Loucy (cell line): ENCODE data around the gene POTEG.
"Not testable (repeated sequence)": the region's sequence is repeated elsewhere in the genome, so short reads cannot be mapped to it uniquely, and the experiment has no call there.

Source experiments
- EZH2phosphoT487 ChIP-seq: fragments of 200-600 bp; IDR thresholded peaks from 2 replicates; pipeline ENCODE4 v1.6.1; 2018; ENCODE audit warnings: antibody characterized with exemption, mild to moderate bottlenecking, moderate library complexity, borderline replicate concordance
- TF ChIP-seq, protein P1 (sequence below): fragments of 200-600 bp; sonication (generic); conservative IDR thresholded peaks from 2 replicates; pipeline ENCODE4 v1.5.1; 2014; ENCODE audit warnings: mild to moderate bottlenecking, antibody characterized with exemption, low read length

DNA sequence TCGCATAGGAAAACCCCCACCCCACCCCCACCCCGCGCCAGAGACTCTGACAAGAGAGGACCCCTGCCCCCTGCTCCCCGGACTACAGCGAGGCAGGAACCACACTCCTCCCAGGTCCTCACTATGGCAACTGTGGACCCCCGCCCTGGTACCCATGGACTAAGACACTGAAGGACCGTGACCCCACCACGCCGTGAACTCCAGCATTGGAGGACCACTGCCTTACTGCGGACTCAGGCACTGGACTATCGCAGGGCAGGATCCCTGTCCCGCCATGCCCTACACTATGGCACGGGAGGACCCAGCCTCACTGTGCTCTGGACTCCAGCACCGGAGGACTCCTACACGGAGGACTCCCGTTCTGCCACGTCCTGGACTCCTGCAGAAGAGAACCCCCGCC lies 71.8 kb downstream of the POTEG start:
- TF ChIP-seq, protein P1, sequence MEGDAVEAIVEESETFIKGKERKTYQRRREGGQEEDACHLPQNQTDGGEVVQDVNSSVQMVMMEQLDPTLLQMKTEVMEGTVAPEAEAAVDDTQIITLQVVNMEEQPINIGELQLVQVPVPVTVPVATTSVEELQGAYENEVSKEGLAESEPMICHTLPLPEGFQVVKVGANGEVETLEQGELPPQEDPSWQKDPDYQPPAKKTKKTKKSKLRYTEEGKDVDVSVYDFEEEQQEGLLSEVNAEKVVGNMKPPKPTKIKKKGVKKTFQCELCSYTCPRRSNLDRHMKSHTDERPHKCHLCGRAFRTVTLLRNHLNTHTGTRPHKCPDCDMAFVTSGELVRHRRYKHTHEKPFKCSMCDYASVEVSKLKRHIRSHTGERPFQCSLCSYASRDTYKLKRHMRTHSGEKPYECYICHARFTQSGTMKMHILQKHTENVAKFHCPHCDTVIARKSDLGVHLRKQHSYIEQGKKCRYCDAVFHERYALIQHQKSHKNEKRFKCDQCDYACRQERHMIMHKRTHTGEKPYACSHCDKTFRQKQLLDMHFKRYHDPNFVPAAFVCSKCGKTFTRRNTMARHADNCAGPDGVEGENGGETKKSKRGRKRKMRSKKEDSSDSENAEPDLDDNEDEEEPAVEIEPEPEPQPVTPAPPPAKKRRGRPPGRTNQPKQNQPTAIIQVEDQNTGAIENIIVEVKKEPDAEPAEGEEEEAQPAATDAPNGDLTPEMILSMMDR: not testable (repeated sequence)
- TF ChIP-seq EZH2phosphoT487: not testable (repeated sequence)
